ENCODE results near the gene C18orf54. TPM values are rescaled to one million over a fixed set of nuclear protein-coding genes. Genes with fewer than 3 reads are reported as not detected.

The C18orf54 gene
- total and polyA plus RNA-seq, 2 donors from 2014 or later: 0.65 to 3.1 TPM

DNA sequence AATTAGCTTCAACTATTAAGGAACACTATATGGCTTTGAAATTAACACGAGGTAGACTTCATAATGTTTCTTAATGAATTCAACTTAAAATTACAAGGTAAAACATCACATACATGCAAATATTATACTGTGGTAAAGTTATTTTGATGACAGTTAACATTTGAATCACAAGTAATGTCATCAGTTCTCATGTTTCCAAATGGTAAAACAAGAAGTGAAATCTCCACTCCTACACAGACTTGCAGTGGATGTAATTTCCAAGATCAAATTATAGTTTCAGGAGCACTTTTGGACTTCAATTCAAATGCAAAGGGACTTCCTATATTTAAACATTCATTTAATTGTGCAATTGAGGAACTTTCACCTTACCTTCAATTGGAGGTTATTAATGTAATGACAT is 39.1 kb downstream of the C18orf54 start:
- Histone ChIP-seq H3K36me3 (ENCODE audit: control insufficient read depth in 2 of 3, insufficient read depth in 3 of 3, low read length in 3 of 3) (no peaks in the 10 kb centered on the region), H3K9ac (ENCODE audit: low read length in 3 of 3) (no peak overlapping the region), H3K4me1 (ENCODE audit: control insufficient read depth in 2 of 3, insufficient read depth in 2 of 3, low read depth in 1 of 3, low read length in 3 of 3) (no peaks in the 10 kb centered on the region), H3K27me3 (ENCODE audit: control insufficient read depth, insufficient read depth, low read length) (no peaks in the 10 kb centered on the region), H3K4me3 (ENCODE audit: low read length in 3 of 3) (no peak overlapping the region), H3K9me3 (ENCODE audit: control insufficient read depth in 2 of 3, insufficient read depth in 1 of 3, low read length in 3 of 3) (no peaks in the 10 kb centered on the region), H3K27ac (ENCODE audit: low read depth in 2 of 2, low read length in 2 of 2) (no peak overlapping the region)
- TF ChIP-seq, protein P1, sequence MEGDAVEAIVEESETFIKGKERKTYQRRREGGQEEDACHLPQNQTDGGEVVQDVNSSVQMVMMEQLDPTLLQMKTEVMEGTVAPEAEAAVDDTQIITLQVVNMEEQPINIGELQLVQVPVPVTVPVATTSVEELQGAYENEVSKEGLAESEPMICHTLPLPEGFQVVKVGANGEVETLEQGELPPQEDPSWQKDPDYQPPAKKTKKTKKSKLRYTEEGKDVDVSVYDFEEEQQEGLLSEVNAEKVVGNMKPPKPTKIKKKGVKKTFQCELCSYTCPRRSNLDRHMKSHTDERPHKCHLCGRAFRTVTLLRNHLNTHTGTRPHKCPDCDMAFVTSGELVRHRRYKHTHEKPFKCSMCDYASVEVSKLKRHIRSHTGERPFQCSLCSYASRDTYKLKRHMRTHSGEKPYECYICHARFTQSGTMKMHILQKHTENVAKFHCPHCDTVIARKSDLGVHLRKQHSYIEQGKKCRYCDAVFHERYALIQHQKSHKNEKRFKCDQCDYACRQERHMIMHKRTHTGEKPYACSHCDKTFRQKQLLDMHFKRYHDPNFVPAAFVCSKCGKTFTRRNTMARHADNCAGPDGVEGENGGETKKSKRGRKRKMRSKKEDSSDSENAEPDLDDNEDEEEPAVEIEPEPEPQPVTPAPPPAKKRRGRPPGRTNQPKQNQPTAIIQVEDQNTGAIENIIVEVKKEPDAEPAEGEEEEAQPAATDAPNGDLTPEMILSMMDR (IDR thresholded peaks at IDR 0.05; ENCODE audit: borderline replicate concordance, extremely low read depth, insufficient read depth): no peak
- intact Hi-C loops (cut with DNase I): no loop called here
- FAIRE-seq (no peak), DNase-seq (no peak)

DNA sequence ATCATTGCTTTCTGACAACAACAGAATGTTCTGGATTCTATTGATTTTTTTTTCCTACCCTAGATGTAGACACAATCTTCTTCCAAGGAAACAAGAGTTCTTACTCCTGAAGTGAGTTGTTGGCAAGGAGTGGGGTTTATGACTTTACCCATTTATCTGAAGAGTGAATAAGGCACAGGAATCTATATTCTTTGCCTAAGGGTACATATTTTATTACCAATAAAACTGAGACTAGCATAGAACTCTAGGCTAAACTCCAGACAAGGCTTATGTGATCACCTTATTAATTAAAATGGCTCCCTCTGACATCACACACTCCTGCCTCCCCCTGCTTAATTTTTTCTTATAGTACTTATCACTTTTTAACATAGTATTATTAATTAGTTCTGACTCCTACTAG is 47.6 kb downstream of the C18orf54 start:
- Histone ChIP-seq H3K9ac (ENCODE audit: low read length in 3 of 3) (no peak overlapping the region), H3K27ac (ENCODE audit: low read depth in 2 of 2, low read length in 2 of 2) (no peak overlapping the region), H3K27me3 (ENCODE audit: control insufficient read depth, insufficient read depth, low read length) (no peaks in the 10 kb centered on the region), H3K4me1 (ENCODE audit: control insufficient read depth in 2 of 3, insufficient read depth in 2 of 3, low read depth in 1 of 3, low read length in 3 of 3) (no peaks in the 10 kb centered on the region), H3K36me3 (ENCODE audit: control insufficient read depth in 2 of 3, insufficient read depth in 3 of 3, low read length in 3 of 3) (no peaks in the 10 kb centered on the region), H3K9me3 (ENCODE audit: control insufficient read depth in 2 of 3, insufficient read depth in 1 of 3, low read length in 3 of 3) (no peaks in the 10 kb centered on the region), H3K4me3 (ENCODE audit: low read length in 3 of 3) (no peak overlapping the region)
- intact Hi-C loops (cut with DNase I): no loop called here
- TF ChIP-seq, protein P1 (IDR thresholded peaks at IDR 0.05; ENCODE audit: borderline replicate concordance, extremely low read depth, insufficient read depth): no peak
- no peak for FAIRE-seq
- no peak for DNase-seq

DNA sequence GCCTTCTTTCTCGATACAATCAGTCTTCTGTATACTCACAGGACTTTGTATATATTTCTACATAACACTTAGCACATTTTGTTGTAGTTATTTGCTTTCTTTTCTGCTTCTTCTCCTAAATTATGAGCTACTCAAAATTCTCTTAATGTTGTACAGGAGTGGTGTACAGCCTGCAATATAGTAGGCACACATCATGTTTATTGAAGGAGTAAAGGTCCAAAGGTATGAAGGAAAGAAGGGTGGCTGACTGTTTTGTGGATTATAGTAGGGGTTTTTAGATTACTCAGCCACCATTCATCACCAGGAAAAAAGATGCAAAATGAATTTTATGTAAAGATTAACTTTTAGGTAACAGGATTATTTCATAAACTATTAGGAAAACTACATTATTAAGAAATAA is 54.1 kb downstream of the C18orf54 start:
- TF ChIP-seq, protein P1 (IDR thresholded peaks at IDR 0.05; ENCODE audit: borderline replicate concordance, extremely low read depth, insufficient read depth): no peak
- no peak overlapping the region for H3K27ac ChIP-seq (ENCODE audit: low read depth in 2 of 2, low read length in 2 of 2)
- no peaks in the 10 kb centered on the region for H3K27me3 ChIP-seq (ENCODE audit: control insufficient read depth, insufficient read depth, low read length)
- H3K9me3 ChIP-seq (ENCODE audit: control insufficient read depth in 2 of 3, insufficient read depth in 1 of 3, low read length in 3 of 3): no peaks in the 10 kb centered on the region
- intact Hi-C loops (cut with DNase I): no loop called here
- no peak overlapping the region for H3K4me3 ChIP-seq (ENCODE audit: low read length in 3 of 3)
- DNase-seq: no peak
- no peak for FAIRE-seq
- H3K36me3 ChIP-seq (ENCODE audit: control insufficient read depth in 2 of 3, insufficient read depth in 3 of 3, low read length in 3 of 3): no peaks in the 10 kb centered on the region
- H3K4me1 ChIP-seq (ENCODE audit: control insufficient read depth in 2 of 3, insufficient read depth in 2 of 3, low read depth in 1 of 3, low read length in 3 of 3): no peaks in the 10 kb centered on the region
- H3K9ac ChIP-seq (ENCODE audit: low read length in 3 of 3): no peak overlapping the region

DNA sequence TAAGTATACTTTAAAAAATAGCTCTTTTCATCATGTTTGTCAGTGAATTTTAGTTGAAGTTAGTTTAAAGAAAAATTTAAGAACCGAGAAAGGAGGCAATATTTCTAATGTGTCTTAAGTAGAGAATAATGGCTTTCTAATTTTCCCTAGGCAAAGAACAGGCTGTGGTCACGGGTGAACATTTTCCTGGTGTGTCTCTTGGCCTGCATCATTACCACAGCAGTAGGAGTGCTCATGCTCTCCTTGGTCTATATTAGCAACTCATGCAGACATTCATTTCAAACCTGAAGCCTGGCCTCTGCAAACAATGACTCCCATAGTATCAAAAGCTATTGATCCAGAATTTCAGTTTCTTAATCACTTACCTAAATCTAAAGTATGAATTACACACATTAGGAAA is 57.4 kb downstream of the C18orf54 start:
- no peak for FAIRE-seq

More for the DNA sequence above, 57.4 kb downstream of the C18orf54 start:
- intact Hi-C loops (cut with DNase I): no loop called here
- TF ChIP-seq, protein P1 (IDR thresholded peaks at IDR 0.05; ENCODE audit: borderline replicate concordance, extremely low read depth, insufficient read depth): no peak
- Histone ChIP-seq H3K9ac (ENCODE audit: low read length in 3 of 3) (no peak overlapping the region), H3K36me3 (ENCODE audit: control insufficient read depth in 2 of 3, insufficient read depth in 3 of 3, low read length in 3 of 3) (no peaks in the 10 kb centered on the region), H3K4me3 (ENCODE audit: low read length in 3 of 3) (no peak overlapping the region), H3K4me1 (ENCODE audit: control insufficient read depth in 2 of 3, insufficient read depth in 2 of 3, low read depth in 1 of 3, low read length in 3 of 3) (no peaks in the 10 kb centered on the region), H3K27me3 (ENCODE audit: control insufficient read depth, insufficient read depth, low read length) (no peaks in the 10 kb centered on the region), H3K27ac (ENCODE audit: low read depth in 2 of 2, low read length in 2 of 2) (no peak overlapping the region), H3K9me3 (ENCODE audit: control insufficient read depth in 2 of 3, insufficient read depth in 1 of 3, low read length in 3 of 3) (no peaks in the 10 kb centered on the region)
- DNase-seq: no peak

Data from kidney (tissue), 14 donors.